Coronary artery (tissue), 2 donors: ENCODE data around the gene MFNG.

Experiments used
- DNase-seq: peaks from one replicate; pipeline ENCODE4 v3.0.0-alpha.2; 2017; ENCODE audit warnings: low spot score
- H3K27ac ChIP-seq, 2 donors: fragments of 200-600 bp; sonication (generic); one replicate each; pipeline ENCODE4 v1.5.1; 2016 to 2019
- H3K4me3 ChIP-seq: fragments of 200-600 bp; sonication (generic); 2 replicates; pipeline ENCODE4 v1.5.1; 2016; ENCODE audit warnings: mild to moderate bottlenecking, moderate library complexity
- TF ChIP-seq, protein P1 (sequence below): fragments of 200-600 bp; sonication (generic); IDR thresholded peaks from one replicate; pipeline ENCODE4 v1.5.1; 2019; ENCODE audit warnings: antibody characterized with exemption

Gene MFNG

DNA sequence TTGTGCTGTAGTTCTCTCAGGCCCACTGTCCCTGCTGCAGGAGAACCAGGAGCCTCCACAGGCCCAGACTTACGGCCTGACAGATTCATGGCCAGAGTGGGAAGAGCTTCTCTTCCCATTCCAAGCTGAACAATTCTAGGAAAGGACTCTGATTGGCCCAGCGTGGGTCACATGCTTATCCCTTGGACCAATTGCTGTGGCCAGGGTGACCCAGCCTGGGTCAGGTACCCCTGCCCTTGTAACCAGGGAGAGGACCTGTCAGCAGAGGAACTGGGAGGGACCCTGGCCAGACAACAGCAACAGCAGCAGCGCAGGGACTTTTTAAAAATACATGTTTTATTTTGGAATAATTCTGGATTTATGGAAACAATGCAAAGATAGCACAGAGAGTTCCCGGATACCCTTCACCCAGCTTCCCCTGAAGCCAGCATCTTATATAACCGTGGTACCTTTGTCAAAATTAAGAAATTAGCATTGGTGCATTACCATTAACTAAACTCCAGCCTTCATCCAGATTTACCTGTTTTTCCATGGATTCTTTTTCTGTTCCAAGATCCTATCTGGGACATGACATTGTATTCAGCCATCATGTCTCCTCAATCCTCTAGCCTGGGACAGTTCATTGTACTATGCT is 50.1 kb downstream of the MFNG start:
- Histone ChIP-seq H3K4me3 (no peak overlapping the region), H3K27ac (no peak overlapping the region)
- TF ChIP-seq, protein P1, sequence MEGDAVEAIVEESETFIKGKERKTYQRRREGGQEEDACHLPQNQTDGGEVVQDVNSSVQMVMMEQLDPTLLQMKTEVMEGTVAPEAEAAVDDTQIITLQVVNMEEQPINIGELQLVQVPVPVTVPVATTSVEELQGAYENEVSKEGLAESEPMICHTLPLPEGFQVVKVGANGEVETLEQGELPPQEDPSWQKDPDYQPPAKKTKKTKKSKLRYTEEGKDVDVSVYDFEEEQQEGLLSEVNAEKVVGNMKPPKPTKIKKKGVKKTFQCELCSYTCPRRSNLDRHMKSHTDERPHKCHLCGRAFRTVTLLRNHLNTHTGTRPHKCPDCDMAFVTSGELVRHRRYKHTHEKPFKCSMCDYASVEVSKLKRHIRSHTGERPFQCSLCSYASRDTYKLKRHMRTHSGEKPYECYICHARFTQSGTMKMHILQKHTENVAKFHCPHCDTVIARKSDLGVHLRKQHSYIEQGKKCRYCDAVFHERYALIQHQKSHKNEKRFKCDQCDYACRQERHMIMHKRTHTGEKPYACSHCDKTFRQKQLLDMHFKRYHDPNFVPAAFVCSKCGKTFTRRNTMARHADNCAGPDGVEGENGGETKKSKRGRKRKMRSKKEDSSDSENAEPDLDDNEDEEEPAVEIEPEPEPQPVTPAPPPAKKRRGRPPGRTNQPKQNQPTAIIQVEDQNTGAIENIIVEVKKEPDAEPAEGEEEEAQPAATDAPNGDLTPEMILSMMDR, result no peak
- no peak for DNase-seq

DNA sequence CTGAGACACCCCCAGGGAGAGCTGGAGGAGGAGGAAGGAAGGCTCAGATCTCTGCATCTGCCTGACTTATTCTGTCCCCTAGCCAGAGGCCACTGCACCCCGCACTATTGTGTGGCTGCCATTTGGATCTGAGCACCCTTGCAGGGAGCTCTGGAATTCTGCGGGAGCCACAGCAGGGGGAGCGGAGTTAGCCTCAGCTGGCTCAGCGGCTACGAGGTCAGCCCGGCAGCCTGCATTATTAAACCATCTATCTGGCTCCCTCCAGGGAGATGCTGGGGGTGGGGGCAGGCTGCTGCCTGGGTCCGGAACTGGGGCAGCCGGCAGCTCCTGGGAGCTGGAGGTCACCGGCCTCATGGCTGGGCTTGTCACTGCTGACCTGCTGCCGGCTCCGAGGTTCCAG is 52.4 kb downstream of the MFNG start:
- DNase-seq, result no peak
- Histone ChIP-seq H3K27ac (no peak overlapping the region), H3K4me3 (no peak overlapping the region)
- TF ChIP-seq, protein P1, result no peak

DNA sequence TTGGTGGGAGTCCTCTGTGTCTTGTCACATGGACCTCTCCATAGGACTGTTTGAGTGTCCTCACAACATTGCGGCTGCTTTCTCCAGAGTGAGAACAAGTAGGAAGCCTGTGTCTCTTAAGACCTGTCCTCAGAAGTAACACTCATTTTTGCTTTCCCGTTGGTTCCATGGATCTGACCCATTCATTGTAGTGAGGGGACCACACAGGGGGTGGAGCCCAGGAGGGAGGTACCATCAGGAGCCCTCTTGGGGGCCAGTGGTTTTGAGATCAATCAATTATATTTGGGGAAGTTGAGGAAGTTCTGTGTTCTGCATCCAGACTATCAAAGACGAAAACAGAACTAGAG is 53.5 kb downstream of the MFNG start:
- H3K27ac ChIP-seq, result no peak overlapping the region
- TF ChIP-seq, protein P1, result no peak
- H3K4me3 ChIP-seq, result no peak overlapping the region
- no peak for DNase-seq

DNA sequence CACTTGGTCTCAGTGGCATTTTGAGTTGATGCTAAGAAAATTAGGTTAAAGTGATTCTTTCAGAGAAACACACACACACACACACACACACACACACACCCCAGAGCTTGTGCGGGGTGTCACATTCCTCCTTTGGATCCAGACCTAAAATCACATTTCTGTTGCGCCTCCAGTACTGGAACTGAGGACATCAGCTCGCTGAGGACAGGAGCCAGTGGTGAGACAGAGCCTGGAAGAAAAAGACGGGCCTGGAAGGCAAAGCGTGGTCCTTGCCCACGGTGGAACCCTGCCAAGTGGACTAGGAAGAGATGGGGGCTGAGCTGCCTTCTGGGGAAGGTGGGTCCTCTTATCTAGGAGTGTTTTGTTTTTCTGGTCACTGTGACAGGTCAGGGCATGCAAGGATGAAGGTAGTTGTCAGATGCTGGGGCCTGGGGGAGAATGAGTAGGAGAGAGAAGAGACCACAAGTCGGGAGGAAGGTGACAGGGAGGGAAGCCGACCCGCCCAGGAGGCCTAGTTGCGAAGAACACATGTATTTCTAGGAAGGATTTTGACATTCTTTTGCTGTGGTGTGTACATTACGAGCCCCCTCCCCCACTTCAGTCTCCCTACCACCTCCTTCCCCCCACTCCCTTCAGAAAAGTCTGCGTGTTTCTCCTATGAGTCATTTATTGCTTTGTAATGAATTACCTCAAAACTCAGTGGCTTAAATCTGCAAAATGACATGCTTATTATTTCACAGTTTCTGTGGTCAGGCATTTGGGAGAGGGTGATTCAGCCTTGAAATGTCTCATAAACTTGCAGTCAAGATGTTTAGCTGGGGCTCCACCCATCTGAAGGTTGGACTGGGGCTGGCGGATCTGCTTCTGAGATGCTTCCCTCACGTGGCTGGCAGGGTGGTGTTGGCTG is 54.1 kb downstream of the MFNG start:
- Histone ChIP-seq H3K4me3 (no peak overlapping the region), H3K27ac (no peak overlapping the region)
- TF ChIP-seq, protein P1, result no peak
- DNase-seq, result no peak

DNA sequence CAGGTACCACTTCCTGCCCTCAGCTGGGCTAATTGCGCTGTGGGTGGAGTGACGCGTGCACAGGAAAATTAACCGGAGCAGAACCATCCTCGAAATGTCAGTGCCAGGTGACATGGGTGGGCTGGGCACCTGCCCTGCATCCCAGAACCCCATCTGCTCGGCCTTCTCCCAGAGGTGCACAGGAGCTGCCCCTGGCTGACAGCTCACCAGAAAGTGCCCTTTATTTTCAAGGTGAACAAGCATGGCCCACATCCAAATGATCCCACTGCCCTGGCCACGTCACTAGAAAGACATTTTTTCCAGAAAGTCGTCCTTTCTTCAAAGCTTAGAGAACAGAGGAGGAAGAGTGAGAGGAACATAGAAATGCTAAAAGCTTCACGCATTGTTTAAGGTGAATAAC is 54.8 kb downstream of the MFNG start:
- no peak overlapping the region for H3K27ac ChIP-seq
- H3K4me3 ChIP-seq, result no peak overlapping the region
- no peak for DNase-seq
- TF ChIP-seq, protein P1, result no peak

DNA sequence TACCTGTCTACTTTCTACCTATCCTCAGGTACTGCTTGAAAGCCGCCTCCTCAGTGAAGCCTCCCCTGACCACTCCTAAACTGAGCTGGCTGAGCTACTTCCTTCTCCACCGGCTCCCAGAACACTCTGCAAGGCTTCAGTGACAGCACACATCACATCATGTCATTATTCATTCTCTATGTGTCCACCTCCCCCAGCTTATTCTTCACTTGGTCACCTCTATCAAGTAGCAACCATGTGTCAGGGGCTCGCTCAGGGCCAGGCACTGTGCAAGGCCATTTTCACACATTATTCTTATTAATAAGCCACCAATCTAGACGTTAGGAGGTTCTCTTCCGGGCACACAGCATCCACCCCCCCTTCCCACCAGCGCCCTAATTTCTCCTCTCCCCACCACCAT is 55.2 kb downstream of the MFNG start:
- DNase-seq, result no peak
- no peak overlapping the region for H3K4me3 ChIP-seq
- TF ChIP-seq, protein P1, result no peak
- H3K27ac ChIP-seq, result no peak overlapping the region
